Ascending aorta (tissue), 2 donors: ENCODE measurements around the gene GFRA1. TPM values are rescaled to one million over a fixed set of nuclear protein-coding genes. Genes with fewer than 3 reads are reported as not detected.

Experiments
- DNase-seq, 2 donors: peaks; one replicate each; pipeline ENCODE4 v3.0.0-alpha.2; 2019; ENCODE audit warnings: low spot score in 2 of 2
- H3K27ac ChIP-seq, 2 donors: fragments of 200-600 bp; sonication (generic); one replicate each; pipeline ENCODE4 v1.5.1; 2016 to 2017; ENCODE audit warnings: mild to moderate bottlenecking in 1 of 2
- H3K27me3 ChIP-seq: fragments of 200-600 bp; sonication (generic); one replicate; pipeline ENCODE4 v1.5.1; 2017
- H3K36me3 ChIP-seq, 2 donors: fragments of 200-600 bp; sonication (generic); one replicate each; pipeline ENCODE4 v1.5.1; 2016
- H3K4me1 ChIP-seq, 2 donors: fragments of 200-600 bp; sonication (generic); one replicate each; pipeline ENCODE4 v1.5.1; 2016 to 2017; ENCODE audit warnings: mild to moderate bottlenecking in 1 of 2
- H3K4me3 ChIP-seq, 2 donors: fragments of 200-600 bp; sonication (generic); one replicate each; pipeline ENCODE4 v1.5.1; 2016 to 2017; ENCODE audit warnings: mild to moderate bottlenecking in 1 of 2
- H3K9me3 ChIP-seq, 2 donors: fragments of 200-600 bp; sonication (generic); one replicate each; pipeline ENCODE4 v1.5.1; 2016
- CTCF ChIP-seq, 3 experiments: fragments of 200-600 bp in 2 of 3; fragments of 450-650 bp in 1 of 3; sonication (generic) in 2 of 3; IDR thresholded peaks; one replicate each; pipeline ENCODE4 v1.5.1; 2016 to 2019; ENCODE audit warnings: antibody characterized with exemption in 3 of 3, mild to moderate bottlenecking in 1 of 3, moderate library complexity in 1 of 3
- intact Hi-C: fragments of 100-400 bp; cut with DNase I; formaldehyde crosslinking; loops from one replicate; pipeline ENCODE4 v1.15.1; 2023
- total RNA-seq: library from RNA; depleted of rRNA; stranded (reverse); fragments of >200 nt; gene quantifications from one replicate; pipeline ENCODE4 v1.1.0, GENCODE V29; 2016

Gene GFRA1
- total RNA-seq, 1 donor from 2014 or later, result 7.0 TPM

- H3K4me3 ChIP-seq, result no peak overlapping the region
- no peaks in the 10 kb centered on the region for H3K27me3 ChIP-seq
- TF ChIP-seq CTCF (IDR thresholded peaks at IDR 0.05), result no peak
- intact Hi-C loops, result no loop called here
- H3K9me3 ChIP-seq, result no peaks in the 10 kb centered on the region
- H3K4me1 ChIP-seq, result no peaks in the 10 kb centered on the region
- H3K27ac ChIP-seq, result no peak overlapping the region
- DNase-seq, result no peak
- H3K36me3 ChIP-seq, result no peaks in the 10 kb centered on the region
Observed at GRCh38 chr10:116079355-116079754, 193.7 kb downstream of the GFRA1 start.

GRCh38 chr10:116076621-116077020 is 196.4 kb downstream of the GFRA1 start:
- DNase-seq, result no peak
- no peak for TF ChIP-seq CTCF (IDR thresholded peaks at IDR 0.05)
- intact Hi-C loops, result no loop called here
- no peaks in the 10 kb centered on the region for H3K36me3 ChIP-seq
- no peaks in the 10 kb centered on the region for H3K4me1 ChIP-seq
- H3K27ac ChIP-seq, result no peak overlapping the region
- no peaks in the 10 kb centered on the region for H3K9me3 ChIP-seq
- no peaks in the 10 kb centered on the region for H3K27me3 ChIP-seq
- H3K4me3 ChIP-seq, result no peak overlapping the region

GRCh38 chr10:116073510-116073909 is 199.5 kb downstream of the GFRA1 start:
- no peak for TF ChIP-seq CTCF (IDR thresholded peaks at IDR 0.05)
- no peak for DNase-seq
- Histone ChIP-seq H3K27me3 (no peaks in the 10 kb centered on the region), H3K36me3 (no peaks in the 10 kb centered on the region), H3K4me3 (no peak overlapping the region), H3K27ac (no peak overlapping the region), H3K4me1 (peaks cover 0 to 2% of the 10 kb centered on the region in 2 donors), H3K9me3 (no peaks in the 10 kb centered on the region)
- intact Hi-C loops, result no loop called here

- TF ChIP-seq CTCF (IDR thresholded peaks at IDR 0.05), result no peak
- no peak for DNase-seq
- Histone ChIP-seq H3K27ac (no peak overlapping the region), H3K4me1 (peaks cover 0 to 2% of the 10 kb centered on the region in 2 donors), H3K27me3 (no peaks in the 10 kb centered on the region), H3K9me3 (no peaks in the 10 kb centered on the region), H3K36me3 (no peaks in the 10 kb centered on the region), H3K4me3 (no peak overlapping the region)
- intact Hi-C loops, result no loop called here
Observed at GRCh38 chr10:116073001-116073400, 200.0 kb downstream of the GFRA1 start.

GRCh38 chr10:116071453-116072148 is 201.4 kb downstream of the GFRA1 start:
- no peaks in the 10 kb centered on the region for H3K36me3 ChIP-seq
- no peaks in the 10 kb centered on the region for H3K27me3 ChIP-seq
- peaks cover 0 to 2% of the 10 kb centered on the region in 2 donors for H3K4me1 ChIP-seq
- TF ChIP-seq CTCF (IDR thresholded peaks at IDR 0.05), result no peak
- no peaks in the 10 kb centered on the region for H3K9me3 ChIP-seq
- DNase-seq, result no peak
- no peak overlapping the region for H3K4me3 ChIP-seq
- intact Hi-C loops, result no loop called here
- H3K27ac ChIP-seq, result no peak overlapping the region
